NB4 (cell line): ENCODE results near the gene MYH10.

Source experiments
- CTCF ChIP-seq: IDR thresholded peaks from one replicate; pipeline ENCODE4 v1.5.1; 2012; ENCODE audit warnings: low read depth, low read length
- MAX ChIP-seq: IDR thresholded peaks from 2 replicates; pipeline ENCODE4 v1.6.1; 2011; ENCODE audit warnings: low read depth, low read length
- MYC ChIP-seq: IDR thresholded peaks from 2 replicates; pipeline ENCODE4 v1.6.1; 2011; ENCODE audit warnings: low read depth, low read length
- POLR2A ChIP-seq: IDR thresholded peaks from 2 replicates; pipeline ENCODE4 v1.6.1; 2011; ENCODE audit warnings: mild to moderate bottlenecking; ENCODE audit not compliant: insufficient read length; ENCODE audit errors: extremely low read depth

GRCh38 chr17:8469964-8470363, 160.6 kb downstream of the MYH10 start:
- TF ChIP-seq POLR2A = no peak
- no peak for TF ChIP-seq CTCF
- no peak for TF ChIP-seq MYC
- TF ChIP-seq MAX = no peak
